Measurements from ENCODE around the gene FTCDNL1.

The FTCDNL1 gene

GRCh38 chr2:199742884-199743283, 108.1 kb downstream of the FTCDNL1 start:
- H3K27me3 Mint-ChIP-seq (ENCODE audit: low read depth, poor library complexity): peaks cover 7% of the 10 kb centered on the region
- H3K9me3 Mint-ChIP-seq: no peaks in the 10 kb centered on the region
- no peak overlapping the region for H3K4me3 Mint-ChIP-seq
- peaks cover 23% of the 10 kb centered on the region for H3K4me1 Mint-ChIP-seq
- H3K27ac Mint-ChIP-seq: no peak overlapping the region
- no peak for TF ChIP-seq CTCF (IDR thresholded peaks at IDR 0.05)
- DNase-seq: no peak
- no peaks in the 10 kb centered on the region for H3K36me3 Mint-ChIP-seq (ENCODE audit: low read depth)

GRCh38 chr2:199740111-199740428, 110.9 kb downstream of the FTCDNL1 start:
- no peak for DNase-seq
- H3K4me3 Mint-ChIP-seq: no peak overlapping the region
- H3K9me3 Mint-ChIP-seq: no peaks in the 10 kb centered on the region
- peaks cover 3% of the 10 kb centered on the region for H3K27me3 Mint-ChIP-seq (ENCODE audit: low read depth, poor library complexity)
- no peaks in the 10 kb centered on the region for H3K36me3 Mint-ChIP-seq (ENCODE audit: low read depth)
- TF ChIP-seq CTCF (IDR thresholded peaks at IDR 0.05): peak; percentile 11
- peaks cover 25% of the 10 kb centered on the region for H3K4me1 Mint-ChIP-seq
- H3K27ac Mint-ChIP-seq: no peak overlapping the region

GRCh38 chr2:199739413-199740110, 111.4 kb downstream of the FTCDNL1 start:
- Mint-ChIP-seq H3K9me3 (no peaks in the 10 kb centered on the region), H3K4me1 (peaks cover 25% of the 10 kb centered on the region), H3K4me3 (no peak overlapping the region), H3K36me3 (ENCODE audit: low read depth) (no peaks in the 10 kb centered on the region), H3K27me3 (ENCODE audit: low read depth, poor library complexity) (no peaks in the 10 kb centered on the region), H3K27ac (no peak overlapping the region)
- TF ChIP-seq CTCF (IDR thresholded peaks at IDR 0.05): peak; percentile 95
- peak; percentile 87 for DNase-seq

GRCh38 chr2:199738727-199739412, 112.1 kb downstream of the FTCDNL1 start:
- no peaks in the 10 kb centered on the region for H3K36me3 Mint-ChIP-seq (ENCODE audit: low read depth)
- no peaks in the 10 kb centered on the region for H3K27me3 Mint-ChIP-seq (ENCODE audit: low read depth, poor library complexity)
- TF ChIP-seq CTCF (IDR thresholded peaks at IDR 0.05): no peak
- no peak for DNase-seq
- H3K27ac Mint-ChIP-seq: no peak overlapping the region
- H3K4me1 Mint-ChIP-seq: peaks cover 25% of the 10 kb centered on the region
- no peak overlapping the region for H3K4me3 Mint-ChIP-seq
- no peaks in the 10 kb centered on the region for H3K9me3 Mint-ChIP-seq

GRCh38 chr2:199734651-199735050, 116.3 kb downstream of the FTCDNL1 start:
- no peak overlapping the region for H3K27ac Mint-ChIP-seq
- H3K27me3 Mint-ChIP-seq (ENCODE audit: low read depth, poor library complexity): peaks cover 4% of the 10 kb centered on the region
- H3K36me3 Mint-ChIP-seq (ENCODE audit: low read depth): no peaks in the 10 kb centered on the region
- peaks cover 20% of the 10 kb centered on the region for H3K4me1 Mint-ChIP-seq
- peaks cover 11% of the 10 kb centered on the region for H3K9me3 Mint-ChIP-seq
- no peak for DNase-seq
- H3K4me3 Mint-ChIP-seq: no peak overlapping the region
- TF ChIP-seq CTCF (IDR thresholded peaks at IDR 0.05): no peak

GRCh38 chr2:199734011-199734410, 117.0 kb downstream of the FTCDNL1 start:
- Mint-ChIP-seq H3K36me3 (ENCODE audit: low read depth) (no peaks in the 10 kb centered on the region), H3K4me3 (no peak overlapping the region), H3K27ac (no peak overlapping the region), H3K9me3 (peaks cover 18% of the 10 kb centered on the region), H3K27me3 (ENCODE audit: low read depth, poor library complexity) (peaks cover 4% of the 10 kb centered on the region), H3K4me1 (peaks cover 14% of the 10 kb centered on the region)
- no peak for DNase-seq
- no peak for TF ChIP-seq CTCF (IDR thresholded peaks at IDR 0.05)
